ENCODE results near the gene GUK1. TPM values are rescaled to one million over a fixed set of nuclear protein-coding genes. Genes with fewer than 3 reads are reported as not detected.
"Not testable (repeated sequence)": the region's sequence is repeated elsewhere in the genome, so short reads cannot be mapped to it uniquely, and the experiment has no call there.

GUK1 gene
- total RNA-seq, 2 donors from 2014 or later, result 252 to 422 TPM

DNA sequence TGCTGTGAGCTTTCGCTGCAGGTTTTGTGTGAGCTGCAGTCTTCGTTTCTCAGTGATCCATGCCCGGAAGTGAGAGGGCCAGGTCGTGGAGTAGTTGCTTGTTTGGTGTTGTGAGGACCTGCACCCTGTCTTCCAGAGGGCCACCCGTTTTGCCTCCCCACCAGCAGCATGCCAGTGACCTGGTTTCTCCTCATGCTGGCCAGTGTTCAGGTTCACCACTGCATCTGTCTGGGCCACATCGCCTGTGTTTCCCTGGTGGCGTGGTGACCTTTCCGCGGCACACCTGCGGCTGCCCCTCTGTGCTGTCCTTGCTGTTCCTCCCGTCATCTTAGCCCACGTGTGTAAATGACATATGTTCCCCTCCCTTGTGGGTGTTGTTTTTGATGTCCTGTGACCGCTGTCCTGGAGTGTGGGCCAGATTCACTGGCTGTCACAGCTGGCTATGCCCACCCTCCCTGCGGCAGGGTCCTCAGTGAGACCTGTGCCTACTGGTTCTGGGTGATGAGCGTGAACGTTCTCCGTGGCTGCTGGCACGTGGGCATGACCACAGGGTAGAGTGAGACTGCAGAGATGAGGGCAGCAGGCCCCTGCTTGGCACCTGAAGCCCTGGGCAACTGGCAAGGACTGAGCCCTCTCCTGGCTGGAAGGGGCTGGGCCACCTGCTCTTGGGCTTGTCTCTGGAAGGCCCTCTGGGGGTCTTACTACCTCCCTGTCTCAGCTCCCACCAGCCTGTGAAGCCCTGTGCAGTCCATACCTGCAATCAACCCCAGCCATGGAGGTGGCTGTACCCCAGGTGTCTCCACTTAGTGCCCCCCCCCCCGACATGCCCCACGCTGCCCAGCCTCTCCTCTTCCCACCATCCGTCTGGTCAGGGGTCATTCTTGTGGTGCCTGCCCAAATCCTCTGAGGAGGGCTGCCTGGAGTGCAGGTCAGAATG is 32.8 kb downstream of the GUK1 start:
- no peaks in the 10 kb centered on the region for H3K27me3 ChIP-seq (replicated peaks; ENCODE audit: insufficient read depth)
- DNase-seq (ENCODE audit: low spot score) (no peak), ATAC-seq (ENCODE audit: insufficient number of reproducible peaks, low FRiP score, low read depth) (no peak)
- H3K36me3 ChIP-seq, result peaks cover 10% of the 10 kb centered on the region
- no peaks in the 10 kb centered on the region for H3K4me1 ChIP-seq (ENCODE audit: control insufficient read depth in 1 of 2, low read depth in 2 of 2)
- H3K4me3 ChIP-seq, result no peak overlapping the region
- TF ChIP-seq, protein P1, sequence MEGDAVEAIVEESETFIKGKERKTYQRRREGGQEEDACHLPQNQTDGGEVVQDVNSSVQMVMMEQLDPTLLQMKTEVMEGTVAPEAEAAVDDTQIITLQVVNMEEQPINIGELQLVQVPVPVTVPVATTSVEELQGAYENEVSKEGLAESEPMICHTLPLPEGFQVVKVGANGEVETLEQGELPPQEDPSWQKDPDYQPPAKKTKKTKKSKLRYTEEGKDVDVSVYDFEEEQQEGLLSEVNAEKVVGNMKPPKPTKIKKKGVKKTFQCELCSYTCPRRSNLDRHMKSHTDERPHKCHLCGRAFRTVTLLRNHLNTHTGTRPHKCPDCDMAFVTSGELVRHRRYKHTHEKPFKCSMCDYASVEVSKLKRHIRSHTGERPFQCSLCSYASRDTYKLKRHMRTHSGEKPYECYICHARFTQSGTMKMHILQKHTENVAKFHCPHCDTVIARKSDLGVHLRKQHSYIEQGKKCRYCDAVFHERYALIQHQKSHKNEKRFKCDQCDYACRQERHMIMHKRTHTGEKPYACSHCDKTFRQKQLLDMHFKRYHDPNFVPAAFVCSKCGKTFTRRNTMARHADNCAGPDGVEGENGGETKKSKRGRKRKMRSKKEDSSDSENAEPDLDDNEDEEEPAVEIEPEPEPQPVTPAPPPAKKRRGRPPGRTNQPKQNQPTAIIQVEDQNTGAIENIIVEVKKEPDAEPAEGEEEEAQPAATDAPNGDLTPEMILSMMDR (IDR thresholded peaks at IDR 0.05), result no peak
- H3K27ac ChIP-seq, result no peak overlapping the region
- H3K9me3 ChIP-seq, result no peaks in the 10 kb centered on the region

DNA sequence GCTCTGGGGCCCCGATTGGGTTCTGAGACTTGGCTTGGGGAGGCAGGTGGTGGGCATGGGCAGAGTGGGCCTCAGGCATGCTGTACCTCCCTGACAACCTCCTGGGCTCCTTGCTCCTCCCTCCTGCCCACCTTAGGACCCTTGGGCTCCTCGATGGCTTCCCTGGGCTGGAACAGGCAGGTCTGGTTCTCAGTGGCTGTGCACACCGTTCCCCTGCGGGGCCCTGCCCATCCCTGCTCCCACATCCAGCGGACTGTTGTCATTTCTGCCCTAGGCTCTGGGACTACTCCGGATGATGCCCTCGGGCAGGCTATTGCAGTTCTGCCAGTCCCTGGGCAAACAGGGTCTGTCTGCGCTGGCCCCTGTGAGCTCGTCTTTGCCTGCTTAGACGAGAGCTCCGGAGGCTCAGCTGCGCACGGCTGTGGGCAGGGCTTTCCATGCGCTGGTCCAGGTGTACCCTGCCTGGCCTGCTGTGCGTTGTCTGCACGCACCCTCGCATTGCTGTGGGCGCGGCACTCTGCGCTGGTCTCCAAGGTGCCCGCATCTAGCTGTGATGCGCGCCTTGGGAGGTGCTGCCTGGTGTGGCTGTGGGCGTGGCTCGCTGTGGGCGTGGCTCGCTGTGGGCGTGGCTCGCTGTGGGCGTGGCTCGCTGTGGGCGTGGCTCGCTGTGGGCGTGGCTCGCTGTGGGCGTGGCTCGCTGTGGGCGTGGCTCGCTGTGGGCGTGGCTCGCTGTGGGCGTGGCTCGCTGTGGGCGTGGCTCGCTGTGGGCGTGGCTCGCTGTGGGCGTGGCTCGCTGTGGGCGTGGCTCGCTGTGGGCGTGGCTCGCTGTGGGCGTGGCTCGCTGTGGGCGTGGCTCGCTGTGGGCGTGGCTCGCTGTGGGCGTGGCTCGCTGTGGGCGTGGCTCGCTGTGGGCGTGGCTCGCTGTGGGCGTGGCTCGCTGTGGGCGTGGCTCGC is 33.7 kb downstream of the GUK1 start:
- not testable (repeated sequence) for H3K27ac ChIP-seq; H3K4me3 ChIP-seq; H3K27me3 ChIP-seq (replicated peaks; ENCODE audit: insufficient read depth); H3K4me1 ChIP-seq (ENCODE audit: control insufficient read depth in 1 of 2, low read depth in 2 of 2); H3K9me3 ChIP-seq; DNase-seq (ENCODE audit: low spot score); ATAC-seq (ENCODE audit: insufficient number of reproducible peaks, low FRiP score, low read depth)
- H3K36me3 ChIP-seq, result peaks cover 10% of the 10 kb centered on the region

DNA sequence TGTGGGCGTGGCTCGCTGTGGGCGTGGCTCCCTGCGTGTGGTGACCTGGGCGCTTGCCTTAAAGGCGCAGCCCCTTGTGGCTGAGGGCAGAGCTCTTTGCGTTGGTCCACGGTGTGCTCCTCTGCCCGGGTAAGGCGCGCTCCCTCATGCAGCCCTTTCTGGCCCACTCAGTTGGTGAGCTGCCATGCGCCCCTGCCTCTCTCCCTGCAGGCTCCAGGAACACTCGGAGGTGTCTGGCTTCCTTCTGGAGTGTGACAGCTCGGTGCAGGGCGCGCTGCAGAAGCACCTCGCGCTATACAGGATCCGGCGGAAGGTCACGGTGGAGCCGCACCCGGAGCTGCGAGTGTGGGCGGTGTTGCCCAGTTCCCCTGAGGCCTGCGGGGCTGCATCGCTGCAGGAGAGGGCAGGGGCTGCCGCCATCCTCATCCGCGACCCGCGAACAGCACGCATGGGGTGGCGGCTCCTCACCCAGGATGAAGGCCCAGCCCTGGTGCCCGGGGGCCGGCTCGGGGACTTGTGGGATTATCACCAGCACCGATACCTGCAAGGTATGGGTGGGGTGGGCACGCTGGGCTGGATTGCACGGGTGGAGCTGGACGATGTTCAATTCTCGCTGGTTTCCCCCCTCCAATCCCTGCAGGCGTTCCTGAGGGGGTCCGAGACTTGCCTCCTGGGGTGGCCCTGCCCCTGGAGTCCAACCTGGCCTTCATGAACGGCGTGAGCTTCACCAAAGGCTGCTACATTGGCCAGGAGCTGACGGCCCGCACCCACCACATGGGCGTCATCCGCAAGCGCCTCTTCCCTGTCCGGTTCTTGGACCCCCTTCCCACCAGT is 34.6 kb downstream of the GUK1 start:
- no peaks in the 10 kb centered on the region for H3K9me3 ChIP-seq
- no peak overlapping the region for H3K4me3 ChIP-seq
- TF ChIP-seq, protein P1 (IDR thresholded peaks at IDR 0.05), result no peak
- H3K27me3 ChIP-seq (replicated peaks; ENCODE audit: insufficient read depth), result no peaks in the 10 kb centered on the region
- ATAC-seq (ENCODE audit: insufficient number of reproducible peaks, low FRiP score, low read depth), result no peak
- no peak overlapping the region for H3K27ac ChIP-seq
- no peak for DNase-seq (ENCODE audit: low spot score)
- H3K4me1 ChIP-seq (ENCODE audit: control insufficient read depth in 1 of 2, low read depth in 2 of 2), result no peaks in the 10 kb centered on the region
- peaks cover 10% of the 10 kb centered on the region for H3K36me3 ChIP-seq

DNA sequence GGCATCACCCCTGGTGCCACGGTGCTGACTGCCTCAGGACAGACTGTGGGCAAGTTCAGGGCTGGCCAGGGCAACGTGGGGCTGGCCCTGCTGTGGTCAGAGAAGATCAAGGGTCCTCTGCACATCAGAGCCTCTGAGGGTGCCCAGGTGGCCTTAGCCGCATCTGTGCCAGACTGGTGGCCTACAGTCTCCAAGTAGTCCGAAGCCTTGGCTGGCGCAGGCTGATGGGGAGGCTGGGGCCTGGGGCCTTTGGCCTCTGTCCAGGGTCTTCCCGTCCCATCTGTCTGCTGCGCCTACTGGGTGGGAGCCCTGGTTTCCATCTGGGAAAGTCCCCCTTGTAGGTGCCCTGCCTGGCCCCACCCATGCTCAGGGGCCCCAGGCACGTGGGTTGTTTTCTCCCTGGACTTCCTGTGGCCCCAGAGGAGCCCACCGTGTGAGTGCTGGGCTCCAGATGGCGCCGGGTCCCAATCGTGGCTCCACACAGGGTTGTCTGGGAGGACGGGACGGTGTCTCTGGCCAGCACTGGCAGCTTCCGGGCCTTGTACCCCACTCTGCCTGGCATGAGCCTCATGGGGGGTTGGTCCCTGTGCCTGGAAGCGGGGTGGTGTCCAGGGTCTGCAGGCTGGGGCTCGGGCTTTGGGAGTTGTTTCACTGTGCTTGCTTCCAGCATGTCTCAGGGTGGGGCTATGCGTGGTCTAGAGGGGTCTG is 35.4 kb downstream of the GUK1 start:
- ATAC-seq (ENCODE audit: insufficient number of reproducible peaks, low FRiP score, low read depth) (no peak), DNase-seq (ENCODE audit: low spot score) (no peak)
- TF ChIP-seq, protein P1 (IDR thresholded peaks at IDR 0.05), result no peak
- Histone ChIP-seq H3K4me3 (no peak overlapping the region), H3K27me3 (replicated peaks; ENCODE audit: insufficient read depth) (no peaks in the 10 kb centered on the region), H3K9me3 (no peaks in the 10 kb centered on the region), H3K36me3 (peaks cover 10% of the 10 kb centered on the region), H3K27ac (no peak overlapping the region), H3K4me1 (ENCODE audit: control insufficient read depth in 1 of 2, low read depth in 2 of 2) (no peaks in the 10 kb centered on the region)

DNA sequence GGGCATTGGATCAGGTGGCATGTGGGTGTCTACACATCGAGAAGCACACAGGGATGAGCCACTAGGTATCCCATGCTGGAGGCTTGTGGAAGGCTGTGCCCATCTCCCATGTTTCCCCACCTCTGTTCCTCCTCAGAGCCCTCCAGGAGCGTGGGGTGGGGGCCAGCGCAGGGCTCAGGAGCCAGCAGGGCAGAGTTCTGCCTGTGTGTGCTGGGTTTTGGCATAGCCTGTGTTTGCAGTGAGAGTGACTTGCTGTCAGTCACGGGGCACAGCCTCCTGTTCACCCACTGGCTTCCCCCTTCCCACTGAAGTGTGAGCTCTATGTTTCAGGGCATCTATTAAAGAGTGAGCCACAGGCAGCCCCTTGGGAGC is 35.9 kb downstream of the GUK1 start:
- Histone ChIP-seq H3K4me1 (ENCODE audit: control insufficient read depth in 1 of 2, low read depth in 2 of 2) (no peaks in the 10 kb centered on the region), H3K9me3 (no peaks in the 10 kb centered on the region), H3K36me3 (peaks cover 10% of the 10 kb centered on the region), H3K27ac (no peak overlapping the region), H3K27me3 (replicated peaks; ENCODE audit: insufficient read depth) (no peaks in the 10 kb centered on the region), H3K4me3 (no peak overlapping the region)
- no peak for DNase-seq (ENCODE audit: low spot score)
- ATAC-seq (ENCODE audit: insufficient number of reproducible peaks, low FRiP score, low read depth), result no peak
- TF ChIP-seq, protein P1 (IDR thresholded peaks at IDR 0.05), result no peak

Data from thoracic aorta (tissue), 2 donors.